HG03064 (cell line): Measurements from ENCODE around the gene CACNA1I.
"Not testable (repeated sequence)": the region's sequence is repeated elsewhere in the genome, so short reads cannot be mapped to it uniquely, and the experiment has no call there.

Experiments
- ATAC-seq: cut with Tn5 transposase; IDR thresholded peaks from one replicate; pipeline ENCODE4 v1.9.1; 2021; ENCODE audit warnings: low read depth; ENCODE audit not compliant: unreplicated experiment

Gene CACNA1I

DNA sequence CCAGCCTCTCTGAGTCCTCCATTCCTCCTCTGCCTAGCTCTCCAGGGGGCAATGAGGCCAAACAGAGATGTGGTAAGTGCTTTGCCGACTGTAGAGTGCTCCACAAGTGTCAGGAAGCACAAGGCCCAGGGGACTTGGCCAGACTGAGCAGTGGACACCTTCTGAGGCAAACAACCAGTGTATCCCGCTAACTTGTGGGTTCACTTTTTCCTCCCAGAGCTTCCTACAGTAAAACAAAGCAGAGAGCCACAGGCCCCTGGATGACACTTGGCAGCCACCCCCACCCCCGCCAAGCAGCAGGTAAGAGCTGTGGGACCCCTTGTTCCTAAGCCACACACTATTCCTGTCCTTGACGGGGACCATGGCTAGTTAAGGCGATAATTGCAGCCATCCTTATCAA is 160.9 kb downstream of the CACNA1I start:
- ATAC-seq, result no peak

DNA sequence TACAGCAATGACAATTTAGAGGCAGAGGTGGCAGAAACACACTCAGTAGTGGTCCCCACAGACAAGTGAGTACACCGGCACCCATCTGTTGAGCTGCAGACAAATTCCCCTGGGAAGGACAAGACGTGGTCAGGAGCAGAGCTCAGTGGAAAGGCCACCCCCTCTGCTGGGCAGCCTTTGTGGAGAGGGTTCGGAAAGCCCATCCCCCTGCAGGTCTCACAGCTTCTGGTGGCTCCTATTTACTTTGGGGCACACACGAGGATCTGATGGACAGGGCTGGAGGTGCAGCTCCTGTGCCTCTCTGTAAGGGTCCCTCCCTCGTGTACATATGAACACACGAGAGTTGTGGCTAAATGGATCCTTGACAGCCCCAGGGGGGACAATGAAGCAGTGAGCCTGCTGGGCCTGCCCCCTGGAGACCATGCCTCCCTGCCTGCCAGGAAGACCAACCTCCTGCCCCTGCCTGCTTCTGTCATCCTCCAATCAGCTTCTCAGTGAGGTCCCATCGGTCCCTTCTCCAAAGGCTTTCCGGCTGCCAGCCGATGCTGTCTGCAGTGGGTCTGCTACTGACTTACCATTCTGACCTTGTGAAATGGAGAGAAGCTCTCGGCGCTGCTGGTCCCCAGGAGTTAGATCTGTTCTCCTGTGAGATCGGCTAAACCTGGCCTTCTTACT is 161.5 kb downstream of the CACNA1I start:
- no peak for ATAC-seq

DNA sequence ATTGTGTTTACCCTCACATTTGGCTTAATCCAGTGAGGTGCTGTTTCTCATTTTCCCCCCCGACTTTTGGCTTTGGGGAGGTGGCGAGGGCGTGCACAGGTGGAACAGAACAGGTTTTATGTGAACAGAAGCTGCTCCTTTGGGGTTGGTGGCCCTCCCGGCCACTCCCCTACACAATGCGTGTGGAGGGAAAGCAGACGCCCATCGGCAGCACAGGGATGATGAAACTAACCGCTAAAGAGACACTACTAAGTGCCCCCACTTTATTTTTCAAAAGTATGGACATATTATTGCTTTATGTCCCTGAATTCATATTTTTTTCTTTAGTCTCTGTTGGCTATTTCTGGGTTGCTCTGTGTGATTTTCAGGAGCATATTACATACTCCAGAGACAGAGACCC is 162.1 kb downstream of the CACNA1I start:
- no peak for ATAC-seq

DNA sequence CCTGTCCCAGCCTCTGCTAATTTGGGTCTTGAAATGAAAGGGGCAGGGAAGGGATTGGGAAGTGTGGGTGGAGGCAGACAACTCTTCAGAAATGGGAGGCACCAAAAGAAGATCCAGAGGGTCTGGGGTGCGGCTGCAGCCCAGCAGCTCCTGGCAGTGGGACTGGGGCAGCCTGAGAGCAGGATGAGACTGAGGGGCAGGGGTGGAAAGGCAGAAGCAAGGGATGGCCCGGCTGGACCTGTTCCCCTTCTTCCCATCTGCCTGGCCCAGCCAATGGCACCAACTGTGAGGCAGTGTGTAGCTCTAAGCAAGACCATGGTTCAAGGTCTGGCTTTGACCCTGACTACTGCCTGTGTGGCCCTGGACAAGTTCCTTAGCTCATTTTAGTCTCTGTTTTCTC is 162.6 kb downstream of the CACNA1I start:
- no peak for ATAC-seq

DNA sequence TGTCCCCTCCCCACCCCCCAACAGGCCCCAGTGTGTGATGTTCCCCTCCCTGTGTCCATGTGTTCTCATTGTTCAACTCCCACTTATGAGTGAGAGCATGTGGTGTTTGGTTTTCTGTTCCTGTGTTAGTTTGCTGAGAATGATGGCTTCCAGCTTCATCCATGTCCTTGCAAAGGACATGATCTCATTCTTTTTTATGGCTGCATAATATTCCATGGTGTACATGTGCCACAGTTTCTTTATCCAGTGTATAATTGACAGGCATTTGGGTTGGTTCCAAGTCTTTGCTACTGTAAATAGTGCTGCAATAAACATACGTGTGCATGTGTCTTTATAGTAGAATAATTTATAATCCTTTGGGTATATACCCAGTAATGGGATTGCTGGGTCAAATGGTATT is 163.5 kb downstream of the CACNA1I start:
- not testable (repeated sequence) for ATAC-seq

DNA sequence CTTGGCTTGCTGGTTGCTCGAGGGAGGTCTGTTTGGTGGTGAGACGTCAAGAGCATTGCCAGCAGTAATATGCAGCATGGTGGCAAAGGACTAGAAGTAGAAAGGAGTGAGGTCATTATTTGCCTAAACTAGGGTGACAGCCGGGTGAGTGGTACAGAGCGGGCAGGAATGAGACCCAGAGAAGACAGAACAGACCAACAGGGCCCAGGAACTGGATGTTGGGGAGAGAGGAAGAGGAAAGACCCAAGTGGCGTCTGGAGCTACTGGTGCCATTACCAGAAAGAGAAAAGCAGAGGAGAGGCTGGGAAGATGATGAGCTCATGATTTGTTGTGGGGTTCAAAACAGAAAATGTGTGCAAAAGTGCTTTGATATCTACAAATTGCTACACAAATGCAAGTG is 164.3 kb downstream of the CACNA1I start:
- no peak for ATAC-seq

DNA sequence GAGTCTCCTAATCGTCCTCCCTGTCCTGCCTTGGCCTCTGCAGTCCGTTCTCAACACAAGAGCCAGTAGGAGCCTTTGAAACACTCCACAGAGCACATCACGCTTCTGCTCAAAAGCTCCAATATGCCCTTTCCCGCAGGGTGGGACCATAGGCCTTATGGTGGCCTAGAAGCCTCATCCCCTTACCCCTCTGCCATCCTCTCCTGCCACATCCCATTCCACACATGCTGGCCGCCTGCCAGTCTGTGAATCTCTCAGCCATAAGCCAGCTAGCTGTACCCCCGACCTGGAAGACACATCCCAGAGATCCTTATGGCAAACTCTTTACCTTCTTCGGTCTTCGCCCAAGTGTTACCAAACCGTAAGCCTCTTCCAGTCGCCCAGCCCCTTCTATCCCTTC is 165.2 kb downstream of the CACNA1I start:
- ATAC-seq, result no peak

DNA sequence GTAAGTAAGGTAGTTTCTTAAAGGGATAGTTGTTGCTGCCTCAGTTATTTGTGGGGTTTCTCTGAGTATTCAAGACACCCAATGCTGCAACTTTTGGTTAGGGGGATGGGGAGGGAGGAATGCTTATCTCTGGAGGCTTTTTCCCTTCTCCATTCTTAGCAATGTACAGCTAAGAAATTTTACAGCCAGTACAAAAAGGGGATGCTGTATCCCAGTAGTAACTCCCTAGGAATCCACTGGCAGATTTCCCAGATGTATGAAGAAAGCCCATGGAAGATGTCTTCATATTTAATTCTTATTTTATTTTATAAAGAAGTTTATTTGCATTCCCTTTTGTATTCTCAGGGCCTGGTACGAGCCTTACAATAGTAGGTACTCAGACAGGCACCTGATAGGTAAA is 168.2 kb downstream of the CACNA1I start:
- no peak for ATAC-seq
